ENCODE data around the gene ASPA.

DNA sequence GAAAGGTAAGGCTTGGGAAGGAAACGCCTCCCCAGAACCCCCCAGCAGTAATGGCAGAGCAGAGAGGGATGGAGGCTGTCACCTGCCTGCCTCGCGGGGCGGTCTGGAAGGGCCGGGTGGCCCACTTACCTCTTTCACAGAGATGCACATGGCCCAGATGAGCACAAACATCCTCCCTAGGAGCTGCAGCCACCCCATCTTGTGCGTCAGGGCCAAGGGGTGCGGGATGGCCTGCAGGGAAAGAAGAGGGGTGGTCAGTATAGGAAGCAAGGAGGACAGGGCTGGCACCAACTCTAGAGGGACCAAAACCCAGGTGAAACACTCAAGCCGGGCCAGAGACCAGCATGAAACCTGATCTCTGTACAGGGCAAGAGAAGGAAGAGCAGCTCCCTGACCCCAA is 52.1 kb downstream of the ASPA start:
- TF ChIP-seq POLR2A (IDR thresholded peaks at IDR 0.05; ENCODE audit: low read length) (no peak), GATA1 (IDR thresholded peaks at IDR 0.05; ENCODE audit: low read depth, low read length) (no peak)
